ENCODE measurements around the gene EPG5. TPM values are rescaled to one million over a fixed set of nuclear protein-coding genes. Genes with fewer than 3 reads are reported as not detected.
"Not testable (repeated sequence)": the region's sequence is repeated elsewhere in the genome, so short reads cannot be mapped to it uniquely, and the experiment has no call there.

The EPG5 gene
- polyA plus RNA-seq, 3 donors = 18.2 to 35.4 (median 31.4) TPM

DNA sequence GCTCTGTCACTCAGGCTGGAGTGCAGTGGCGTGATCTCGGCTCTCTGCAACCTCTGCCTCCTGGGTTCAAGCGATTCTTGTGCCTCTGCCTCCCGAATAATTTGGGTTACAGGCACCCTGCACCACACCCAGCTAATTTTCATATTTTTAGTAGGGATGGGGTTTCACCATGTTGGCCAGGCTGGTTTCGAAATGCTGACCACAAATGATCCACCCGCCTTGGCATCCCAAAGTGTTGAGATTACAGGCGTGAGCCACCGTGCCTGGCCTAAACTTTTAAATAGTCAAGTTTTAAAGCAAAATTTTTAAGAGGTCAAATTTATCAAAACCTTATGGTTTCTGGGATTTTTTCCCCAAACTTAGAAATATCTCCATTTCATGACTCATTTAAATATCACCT is 148.4 kb downstream of the EPG5 start:
- DNase-seq = not testable (repeated sequence)

DNA sequence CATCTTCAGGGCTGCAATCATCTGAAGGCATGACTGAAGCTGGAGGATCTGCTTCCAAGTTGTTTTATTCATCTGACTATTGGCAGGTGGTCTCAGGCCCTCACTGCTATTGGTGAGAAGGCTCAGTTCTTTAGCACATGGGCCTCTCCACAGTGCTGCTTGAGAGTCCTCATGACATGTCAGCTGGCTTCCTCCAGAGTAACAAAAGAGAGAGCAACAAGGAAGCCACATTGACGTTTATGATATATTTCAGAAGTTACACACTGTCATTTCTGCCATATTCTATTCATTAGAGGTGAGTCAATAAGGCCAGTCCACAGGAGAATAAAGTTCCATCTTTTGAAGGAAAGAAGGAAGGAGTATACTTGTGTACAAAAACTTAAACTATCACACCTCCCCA is 149.6 kb downstream of the EPG5 start:
- DNase-seq = no peak

DNA sequence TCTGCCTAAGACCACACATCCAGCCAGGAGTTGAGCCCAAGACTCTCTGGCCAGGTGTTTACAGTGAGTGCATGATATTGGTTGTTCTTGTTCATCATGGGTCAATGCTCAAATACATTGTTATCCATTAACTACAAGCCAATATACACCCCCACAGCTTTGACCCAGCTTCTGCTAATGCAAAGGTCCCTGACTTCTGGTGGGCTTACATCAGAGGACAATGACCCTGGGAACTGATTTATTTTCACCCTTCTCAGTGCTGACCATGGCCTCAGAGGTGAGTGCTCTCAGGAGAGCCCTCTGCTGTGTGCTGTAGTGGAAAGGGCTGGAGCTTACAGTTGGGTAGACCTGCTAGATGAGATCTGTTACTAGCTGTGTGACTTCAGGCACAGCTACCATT is 152.4 kb downstream of the EPG5 start:
- DNase-seq = not testable (repeated sequence)

DNA sequence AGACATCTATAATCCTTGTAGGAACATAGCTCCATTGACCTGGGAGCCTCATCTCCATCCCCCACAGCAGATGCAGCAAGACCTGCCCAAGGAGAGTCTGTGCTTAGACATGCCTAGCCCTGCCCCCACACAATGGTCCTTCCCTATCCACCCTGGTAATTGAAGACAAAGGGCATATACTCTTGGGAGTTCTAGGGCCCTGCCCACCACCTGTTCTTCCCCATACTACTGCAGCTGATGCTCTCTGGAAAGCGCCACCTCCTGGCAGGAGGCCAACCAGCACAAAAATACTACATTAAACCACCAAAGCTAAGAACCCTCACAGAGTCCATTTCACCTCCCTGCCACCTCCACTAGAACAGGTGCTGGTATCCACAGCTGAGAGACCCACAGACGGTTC is 160.0 kb downstream of the EPG5 start:
- not testable (repeated sequence) for DNase-seq

DNA sequence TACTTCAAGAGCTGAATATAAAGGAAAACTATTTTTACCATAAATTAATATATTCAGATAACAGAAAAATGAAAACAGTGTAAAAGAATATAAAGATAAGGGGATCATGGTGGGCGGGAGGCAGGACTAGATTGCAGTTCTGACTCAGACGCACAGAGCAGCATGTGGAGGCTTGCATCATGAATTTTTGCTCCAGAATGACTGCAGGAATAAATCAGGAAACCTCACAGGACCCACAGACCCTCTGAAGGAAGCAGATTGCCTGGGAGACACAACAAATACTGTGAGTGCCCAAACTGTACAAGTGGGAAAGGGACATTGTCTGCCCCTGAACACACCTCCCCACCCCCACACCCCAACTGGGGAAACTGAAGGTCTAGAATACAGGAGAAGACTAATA is 160.9 kb downstream of the EPG5 start:
- DNase-seq = no peak

DNA sequence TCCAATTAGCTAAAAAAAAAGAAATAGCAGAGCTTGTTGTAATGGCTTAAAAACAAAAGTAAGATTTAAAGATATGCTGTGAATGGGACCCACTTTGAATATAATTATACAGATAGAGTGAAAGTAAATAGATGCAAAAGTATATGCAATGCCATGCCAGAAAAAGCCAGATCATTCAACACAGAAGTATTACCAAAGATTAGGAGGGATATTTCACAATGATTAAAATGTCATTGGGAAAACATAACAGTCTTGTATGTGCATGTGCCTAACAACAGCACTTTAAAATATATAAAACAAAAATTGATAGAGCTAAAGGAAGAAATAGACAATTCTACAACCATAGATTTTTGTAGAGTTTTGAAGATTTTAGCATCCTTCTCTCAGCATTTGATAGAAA is 161.6 kb downstream of the EPG5 start:
- DNase-seq = no peak

DNA sequence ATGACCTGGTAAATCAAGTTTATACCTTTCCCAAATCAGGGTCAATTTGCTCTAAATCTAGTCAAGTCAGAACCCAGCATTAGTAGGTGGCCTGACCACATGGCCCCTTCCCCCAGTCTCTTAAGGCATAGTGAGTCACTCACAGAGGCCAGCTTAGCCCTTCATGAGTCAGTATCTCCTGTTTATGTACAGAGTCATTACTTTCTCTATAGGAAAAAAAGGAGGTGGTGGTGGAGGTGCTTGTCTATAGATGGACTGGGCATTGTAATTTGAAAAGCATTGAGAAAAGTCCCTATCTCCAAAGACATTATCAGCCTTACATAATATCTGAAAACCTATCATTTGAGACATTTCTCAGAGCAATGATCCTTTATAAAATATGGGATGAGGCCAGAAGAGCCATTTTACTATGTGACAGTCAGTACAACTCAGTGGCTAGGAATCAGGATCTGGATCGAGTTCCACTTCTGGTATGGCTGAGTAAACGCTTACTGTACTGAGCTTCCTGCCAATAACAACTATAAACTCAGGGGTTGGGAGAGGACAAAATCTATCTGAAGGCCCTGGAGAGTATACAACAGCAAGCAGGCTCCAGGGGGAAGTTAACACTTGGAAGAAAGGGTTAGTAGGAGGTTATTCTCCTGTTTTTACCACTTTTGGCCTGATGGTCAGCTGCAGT is 164.2 kb downstream of the EPG5 start:
- no peak for DNase-seq

DNA sequence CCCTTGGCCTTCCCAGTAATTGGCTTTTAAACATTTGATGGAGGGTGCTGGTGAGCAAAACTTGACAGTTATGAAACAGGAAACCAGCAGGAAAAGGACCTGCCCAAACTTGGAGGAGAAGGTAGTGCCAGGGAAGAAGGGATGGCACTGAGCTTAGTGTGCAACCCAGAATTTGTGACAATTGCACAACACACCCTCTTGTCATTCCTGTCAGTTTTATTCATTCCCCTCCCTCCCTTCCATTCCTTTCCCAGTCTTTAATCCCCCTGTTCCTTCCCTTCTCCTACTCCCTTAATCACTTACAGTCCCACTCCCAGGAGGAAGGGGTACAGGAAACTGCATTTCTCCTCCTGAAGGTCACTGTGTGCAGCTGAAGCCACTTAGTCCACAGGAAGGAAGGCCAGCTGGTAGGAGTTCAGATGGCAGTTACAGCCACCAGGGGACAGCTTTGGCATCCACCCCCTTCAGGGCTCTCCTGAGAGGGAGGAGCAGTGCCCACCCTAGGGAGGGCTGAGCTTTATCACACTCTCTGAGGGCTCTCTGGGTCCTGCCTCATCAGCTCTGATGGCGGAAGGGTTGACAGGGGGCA is 165.6 kb downstream of the EPG5 start:
- no peak for DNase-seq

Other genes starting within 250 kb of the EPG5 start
- 1 to 10 TPM; 1.8 to 5.2 (median 3.4) TPM for gene SLC14A1, start 243.1 kb downstream of the EPG5 start, polyA plus RNA-seq (ENCODE audit: insufficient read length in 3 of 3)
- gene SIGLEC15, start 141.7 kb downstream of the EPG5 start, polyA plus RNA-seq (ENCODE audit: insufficient read length in 3 of 3) = under 1 TPM; 0.44 to 0.79 (median 0.74) TPM
- 10 to 100 TPM in 2 of 3 donors, 1 to 10 TPM in 1; 9.1 to 15.9 (median 11.4) TPM for gene PSTPIP2, start 104.9 kb upstream of the EPG5 start, polyA plus RNA-seq (ENCODE audit: insufficient read length in 3 of 3)
- gene ATP5F1A, start 131.0 kb upstream of the EPG5 start, polyA plus RNA-seq (ENCODE audit: insufficient read length in 3 of 3) = 100 to 1,000 TPM; 688 to 733 (median 696) TPM
- gene HAUS1, start 137.1 kb upstream of the EPG5 start, polyA plus RNA-seq (ENCODE audit: insufficient read length in 3 of 3) = 10 to 100 TPM; 42.3 to 53.0 (median 45.7) TPM

Measured in renal pelvis (tissue), 4 donors.